ENCODE data around the gene RILPL2.
"Not testable (repeated sequence)": the region's sequence is repeated elsewhere in the genome, so short reads cannot be mapped to it uniquely, and the experiment has no call there.

The RILPL2 gene

DNA sequence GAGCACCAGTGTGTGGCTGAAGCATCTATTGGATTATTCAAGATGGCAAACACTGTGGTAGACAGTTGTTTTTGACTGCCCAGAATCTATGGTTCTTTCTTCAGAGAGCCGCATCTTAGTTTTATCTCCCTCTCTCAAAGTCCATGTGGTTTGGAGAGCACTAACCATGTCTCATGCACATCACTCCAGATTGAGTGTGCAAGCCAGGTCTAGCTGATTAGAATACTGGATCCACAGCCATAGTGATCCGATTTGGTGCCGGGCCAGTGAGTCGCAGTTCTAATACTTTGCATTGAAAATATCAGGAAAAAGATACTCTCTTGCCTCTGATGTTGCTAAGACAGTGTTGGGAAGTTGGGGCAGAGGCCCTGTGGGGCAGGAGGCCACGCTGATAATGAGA, 67.3 kb downstream of the RILPL2 start:
- Histone ChIP-seq H3K79me2 (peaks cover under 1% of the 10 kb centered on the region), H3K9me3 (ENCODE audit: control insufficient read depth, low read length) (no peaks in the 10 kb centered on the region), H3K4me1 (peaks cover 6% of the 10 kb centered on the region), H3K27me3 (ENCODE audit: control insufficient read depth, insufficient read depth, low read length) (no peaks in the 10 kb centered on the region), H3K36me3 (ENCODE audit: control insufficient read depth, insufficient read depth, low read length) (no peaks in the 10 kb centered on the region), H3K4me2 (ENCODE audit: low read length) (no peak overlapping the region), H3K27ac (no peak overlapping the region), H2AFZ (no peak overlapping the region), H3K4me3 (ENCODE audit: low read depth, low read length) (no peak overlapping the region), H3K9ac (no peak overlapping the region)
- TF ChIP-seq, protein P1, sequence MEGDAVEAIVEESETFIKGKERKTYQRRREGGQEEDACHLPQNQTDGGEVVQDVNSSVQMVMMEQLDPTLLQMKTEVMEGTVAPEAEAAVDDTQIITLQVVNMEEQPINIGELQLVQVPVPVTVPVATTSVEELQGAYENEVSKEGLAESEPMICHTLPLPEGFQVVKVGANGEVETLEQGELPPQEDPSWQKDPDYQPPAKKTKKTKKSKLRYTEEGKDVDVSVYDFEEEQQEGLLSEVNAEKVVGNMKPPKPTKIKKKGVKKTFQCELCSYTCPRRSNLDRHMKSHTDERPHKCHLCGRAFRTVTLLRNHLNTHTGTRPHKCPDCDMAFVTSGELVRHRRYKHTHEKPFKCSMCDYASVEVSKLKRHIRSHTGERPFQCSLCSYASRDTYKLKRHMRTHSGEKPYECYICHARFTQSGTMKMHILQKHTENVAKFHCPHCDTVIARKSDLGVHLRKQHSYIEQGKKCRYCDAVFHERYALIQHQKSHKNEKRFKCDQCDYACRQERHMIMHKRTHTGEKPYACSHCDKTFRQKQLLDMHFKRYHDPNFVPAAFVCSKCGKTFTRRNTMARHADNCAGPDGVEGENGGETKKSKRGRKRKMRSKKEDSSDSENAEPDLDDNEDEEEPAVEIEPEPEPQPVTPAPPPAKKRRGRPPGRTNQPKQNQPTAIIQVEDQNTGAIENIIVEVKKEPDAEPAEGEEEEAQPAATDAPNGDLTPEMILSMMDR (IDR thresholded peaks at IDR 0.05), result no peak

DNA sequence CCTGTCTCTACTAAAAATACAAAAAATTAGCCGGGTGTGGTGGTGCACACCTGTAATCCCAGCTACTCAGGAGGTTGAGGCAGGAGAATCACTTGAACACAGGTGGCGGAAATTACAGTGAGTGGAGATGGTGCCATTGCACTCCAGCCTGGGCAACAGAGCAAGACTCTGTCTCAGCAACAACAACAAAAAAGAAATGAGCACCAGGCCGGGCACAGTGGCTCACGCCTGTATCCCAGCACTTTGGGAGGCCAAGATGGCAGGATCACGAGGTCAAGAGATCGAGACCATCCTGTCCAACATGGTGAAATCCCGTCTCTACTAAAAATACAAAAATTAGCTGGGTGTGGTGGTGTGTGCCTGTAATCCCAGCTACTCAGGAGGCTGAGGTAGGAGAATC, 68.1 kb downstream of the RILPL2 start:
- not testable (repeated sequence) for H3K4me2 ChIP-seq (ENCODE audit: low read length); H3K9me3 ChIP-seq (ENCODE audit: control insufficient read depth, low read length); H3K9ac ChIP-seq; H3K27me3 ChIP-seq (ENCODE audit: control insufficient read depth, insufficient read depth, low read length); H3K36me3 ChIP-seq (ENCODE audit: control insufficient read depth, insufficient read depth, low read length); H3K79me2 ChIP-seq; H3K4me1 ChIP-seq; H3K27ac ChIP-seq; H2AFZ ChIP-seq; H3K4me3 ChIP-seq (ENCODE audit: low read depth, low read length)

DNA sequence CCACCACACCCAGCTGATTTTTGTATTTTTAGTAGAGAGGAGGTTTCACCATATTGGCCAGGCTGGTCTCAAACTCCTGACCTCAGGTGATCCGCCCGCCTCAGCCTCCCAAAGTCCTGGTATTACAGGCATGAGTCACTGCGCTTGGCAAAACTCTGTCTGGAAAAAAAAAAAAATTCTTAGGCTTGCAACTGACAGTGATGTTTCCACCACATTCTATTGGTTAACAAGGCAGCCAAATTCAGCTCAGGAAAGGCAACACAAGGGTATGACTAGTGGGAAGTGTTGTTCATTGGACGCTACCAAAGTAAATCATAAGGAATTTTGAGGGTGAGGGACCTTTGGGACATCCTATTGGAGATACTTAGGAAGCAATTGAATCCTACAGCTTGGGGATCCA, 69.0 kb downstream of the RILPL2 start:
- Histone ChIP-seq H3K9me3 (ENCODE audit: control insufficient read depth, low read length) (no peaks in the 10 kb centered on the region), H3K4me3 (ENCODE audit: low read depth, low read length) (no peak overlapping the region), H3K4me2 (ENCODE audit: low read length) (no peak overlapping the region), H2AFZ (no peak overlapping the region), H3K79me2 (peaks cover 3% of the 10 kb centered on the region), H3K27ac (no peak overlapping the region), H3K27me3 (ENCODE audit: control insufficient read depth, insufficient read depth, low read length) (no peaks in the 10 kb centered on the region), H3K36me3 (ENCODE audit: control insufficient read depth, insufficient read depth, low read length) (no peaks in the 10 kb centered on the region), H3K9ac (no peak overlapping the region), H3K4me1 (peaks cover 6% of the 10 kb centered on the region)
- TF ChIP-seq, protein P1 (IDR thresholded peaks at IDR 0.05), result no peak
